SH-SY5Y (cell line): Measurements from ENCODE around the gene PRAMEF4.
"Not testable (repeated sequence)": the region's sequence is repeated elsewhere in the genome, so short reads cannot be mapped to it uniquely, and the experiment has no call there.

Source experiments
- GATA2 ChIP-seq: IDR thresholded peaks from 2 replicates; pipeline ENCODE4 v1.6.1; 2011; ENCODE audit warnings: mild to moderate bottlenecking, low read depth, low read length
- GATA3 ChIP-seq: IDR thresholded peaks from 2 replicates; pipeline ENCODE4 v1.6.1; 2011; ENCODE audit warnings: low read depth, mild to moderate bottlenecking, low read length, moderate library complexity

GRCh38 chr1:12831310-12831709, 54.7 kb downstream of the PRAMEF4 start, which contains the start of gene PRAMEF11:
- not testable (repeated sequence) for TF ChIP-seq GATA3, GATA2
